T-helper 17 cell (primary cell): ENCODE results near the gene ZNRF2. TPM values are rescaled to one million over a fixed set of nuclear protein-coding genes. Genes with fewer than 3 reads are reported as not detected.
A peak's percentile ranks its signal among the peaks of the same experiment; 100 is the strongest.

Source experiments
- ATAC-seq: fragments of 150-1000 bp; cut with Tn5 transposase; 2 replicates; pipeline ENCODE4 v1.10.0; 2021; ENCODE audit warnings: mild to moderate bottlenecking, moderate library complexity
- DNase-seq, 3 donors: peaks; one replicate each; pipeline versions ENCODE4 v3.0.0 to v3.0.0-alpha.2; 2020 to 2021
- H3K9me3 ChIP-seq: one replicate; pipeline ENCODE4 v1.7.0; 2013; ENCODE audit warnings: low read length, mild to moderate bottlenecking; ENCODE audit not compliant: control insufficient read depth, poor library complexity, severe bottlenecking
- H3K27ac Mint-ChIP-seq: one replicate; pipeline ENCODE4 v1.8.0; 2022; ENCODE audit warnings: mild to moderate bottlenecking, moderate library complexity, mixed read lengths
- H3K27me3 Mint-ChIP-seq: one replicate; pipeline ENCODE4 v1.8.0; 2022; ENCODE audit warnings: mixed read lengths
- H3K36me3 Mint-ChIP-seq: one replicate; pipeline ENCODE4 v1.8.0; 2022; ENCODE audit warnings: low read depth, mixed read lengths
- H3K4me1 Mint-ChIP-seq: one replicate; pipeline ENCODE4 v1.8.0; 2022; ENCODE audit warnings: mild to moderate bottlenecking, mixed read lengths
- H3K4me3 Mint-ChIP-seq: one replicate; pipeline ENCODE4 v1.8.0; 2022; ENCODE audit warnings: mild to moderate bottlenecking, moderate library complexity, mixed read lengths
- total RNA-seq, 4 donors: library from RNA in 2 of 4; stranded (reverse) in 2 of 4; gene quantifications; one replicate each; pipeline ENCODE4 v1.2.3 and lab custom pipeline; 2022 to 2026

The ZNRF2 gene
- total RNA-seq, 2 donors from 2014 or later: 26.8 to 31.6 TPM

- DNase-seq (no peak), ATAC-seq (no peak)
- Mint-ChIP-seq H3K4me3 (no peak overlapping the region), H3K36me3 (no peaks in the 10 kb centered on the region), H3K27me3 (no peaks in the 10 kb centered on the region), H3K27ac (peak overlapping the region; percentile 97), H3K4me1 (peaks cover 41% of the 10 kb centered on the region)
- H3K9me3 ChIP-seq: no peaks in the 10 kb centered on the region
These were observed 64.8 kb downstream of the ZNRF2 start for GRCh38 chr7:30349170-30349569.

DNA sequence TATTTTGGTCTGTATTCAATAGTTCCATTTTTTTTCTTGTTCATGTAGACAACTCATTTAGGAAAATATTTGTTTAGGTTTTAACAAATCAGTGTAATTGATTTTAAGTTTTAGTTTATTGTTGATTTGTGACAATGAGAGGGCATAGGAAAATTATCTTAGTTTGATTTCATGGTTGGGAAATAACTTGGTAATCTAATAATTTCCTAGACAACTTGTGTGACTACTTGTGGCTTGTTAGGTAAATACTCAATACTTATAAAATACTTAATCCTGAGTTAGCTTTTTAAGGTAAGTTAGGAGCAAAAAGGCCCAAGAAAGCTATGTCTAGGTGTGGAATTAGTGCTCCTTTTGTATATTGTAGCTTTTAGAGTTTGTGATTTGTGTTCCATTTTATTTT is 65.4 kb downstream of the ZNRF2 start:
- no peak for DNase-seq
- Mint-ChIP-seq H3K27ac (peak overlapping the region; percentile 97), H3K4me3 (no peak overlapping the region), H3K36me3 (no peaks in the 10 kb centered on the region), H3K27me3 (no peaks in the 10 kb centered on the region), H3K4me1 (peaks cover 35% of the 10 kb centered on the region)
- no peak for ATAC-seq
- H3K9me3 ChIP-seq: no peaks in the 10 kb centered on the region

DNA sequence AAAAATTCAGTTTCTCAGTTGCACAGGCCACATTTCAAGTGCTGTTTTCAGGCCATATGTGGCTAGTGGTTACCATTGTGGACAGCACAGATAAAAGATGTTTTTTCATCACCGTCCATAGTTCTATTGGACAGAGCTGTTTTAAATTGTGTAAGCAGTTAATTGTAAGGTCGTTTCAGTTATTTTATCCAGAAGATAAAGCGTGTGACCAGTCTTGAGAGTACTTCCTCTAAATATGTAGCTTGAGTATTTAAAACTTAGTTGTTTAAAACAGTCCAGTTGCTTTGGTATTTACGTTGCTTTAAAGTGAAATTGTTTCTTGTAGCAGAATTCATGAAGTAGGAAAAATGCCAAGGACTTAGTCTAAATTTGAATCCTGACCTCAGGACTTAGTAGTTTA is 66.9 kb downstream of the ZNRF2 start:
- no peak for DNase-seq
- Mint-ChIP-seq H3K4me3 (no peak overlapping the region), H3K27ac (peak overlapping the region; percentile 16), H3K36me3 (no peaks in the 10 kb centered on the region), H3K4me1 (peaks cover 26% of the 10 kb centered on the region), H3K27me3 (no peaks in the 10 kb centered on the region)
- no peak for ATAC-seq
- no peaks in the 10 kb centered on the region for H3K9me3 ChIP-seq

- peaks cover 24% of the 10 kb centered on the region for H3K4me1 Mint-ChIP-seq
- no peaks in the 10 kb centered on the region for H3K36me3 Mint-ChIP-seq
- DNase-seq: no peak
- no peak overlapping the region for H3K4me3 Mint-ChIP-seq
- no peaks in the 10 kb centered on the region for H3K9me3 ChIP-seq
- H3K27me3 Mint-ChIP-seq: no peaks in the 10 kb centered on the region
- H3K27ac Mint-ChIP-seq: peak overlapping the region; percentile 16
- no peak for ATAC-seq
These were observed 67.3 kb downstream of the ZNRF2 start for GRCh38 chr7:30351724-30352123.

GRCh38 chr7:30352169-30352568 is 67.8 kb downstream of the ZNRF2 start:
- peak overlapping the region; percentile 4 for H3K27ac Mint-ChIP-seq
- no peaks in the 10 kb centered on the region for H3K9me3 ChIP-seq
- H3K4me3 Mint-ChIP-seq: no peak overlapping the region
- ATAC-seq (no peak), DNase-seq (no peak)
- no peaks in the 10 kb centered on the region for H3K27me3 Mint-ChIP-seq
- H3K36me3 Mint-ChIP-seq: peaks cover 3% of the 10 kb centered on the region
- H3K4me1 Mint-ChIP-seq: peaks cover 24% of the 10 kb centered on the region

DNA sequence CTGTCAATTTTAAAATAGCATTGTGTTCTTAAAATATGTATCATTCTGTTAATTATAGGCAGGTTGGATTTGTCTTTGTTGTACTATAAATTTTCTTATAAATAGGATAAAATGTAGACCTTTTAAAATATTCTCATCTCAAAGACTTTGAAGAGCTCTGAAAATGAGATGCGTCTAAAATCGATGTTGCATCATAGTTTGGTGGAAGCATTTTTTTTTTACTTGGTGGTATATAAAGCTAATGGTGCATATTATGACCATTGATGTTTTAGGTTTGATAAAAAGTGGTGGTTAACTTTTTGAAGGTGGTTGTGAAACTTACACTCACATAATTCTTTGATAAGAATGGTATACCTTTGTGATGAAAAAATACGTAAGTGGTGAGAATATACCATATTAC is 69.1 kb downstream of the ZNRF2 start:
- DNase-seq: no peak
- H3K27me3 Mint-ChIP-seq: no peaks in the 10 kb centered on the region
- H3K36me3 Mint-ChIP-seq: peaks cover 3% of the 10 kb centered on the region
- H3K9me3 ChIP-seq: no peaks in the 10 kb centered on the region
- H3K4me3 Mint-ChIP-seq: no peak overlapping the region
- H3K4me1 Mint-ChIP-seq: peaks cover 14% of the 10 kb centered on the region
- ATAC-seq: no peak
- peak overlapping the region; percentile 54 for H3K27ac Mint-ChIP-seq

GRCh38 chr7:30353932-30354607 is 69.7 kb downstream of the ZNRF2 start:
- H3K9me3 ChIP-seq: no peaks in the 10 kb centered on the region
- H3K4me3 Mint-ChIP-seq: no peak overlapping the region
- no peak for ATAC-seq
- peaks cover 14% of the 10 kb centered on the region for H3K4me1 Mint-ChIP-seq
- no peak for DNase-seq
- peaks cover 3% of the 10 kb centered on the region for H3K36me3 Mint-ChIP-seq
- no peaks in the 10 kb centered on the region for H3K27me3 Mint-ChIP-seq
- H3K27ac Mint-ChIP-seq: peak overlapping the region; percentile 54

DNA sequence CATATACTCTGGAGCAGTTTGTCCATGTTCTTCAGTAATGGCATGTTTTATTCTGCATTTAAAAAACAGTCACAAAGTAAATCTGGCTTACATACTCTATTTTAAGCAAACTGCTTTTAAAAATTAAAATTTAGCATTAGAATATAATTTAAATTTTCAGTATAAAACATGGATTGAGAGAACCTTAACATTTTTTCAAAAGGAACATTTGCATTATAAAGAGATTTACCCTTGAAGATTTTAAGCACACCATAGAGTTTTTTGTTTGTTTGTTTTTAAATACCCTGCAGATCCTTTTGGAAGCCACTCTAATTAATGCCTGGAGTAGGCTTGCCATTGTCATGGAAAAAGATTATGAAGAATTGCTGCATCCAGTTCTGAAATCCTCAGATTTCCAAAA is 70.4 kb downstream of the ZNRF2 start:
- H3K36me3 Mint-ChIP-seq: peaks cover 3% of the 10 kb centered on the region
- DNase-seq (no peak), ATAC-seq (no peak)
- no peak overlapping the region for H3K4me3 Mint-ChIP-seq
- no peaks in the 10 kb centered on the region for H3K27me3 Mint-ChIP-seq
- no peaks in the 10 kb centered on the region for H3K9me3 ChIP-seq
- no peak overlapping the region for H3K27ac Mint-ChIP-seq
- peaks cover 9% of the 10 kb centered on the region for H3K4me1 Mint-ChIP-seq

DNA sequence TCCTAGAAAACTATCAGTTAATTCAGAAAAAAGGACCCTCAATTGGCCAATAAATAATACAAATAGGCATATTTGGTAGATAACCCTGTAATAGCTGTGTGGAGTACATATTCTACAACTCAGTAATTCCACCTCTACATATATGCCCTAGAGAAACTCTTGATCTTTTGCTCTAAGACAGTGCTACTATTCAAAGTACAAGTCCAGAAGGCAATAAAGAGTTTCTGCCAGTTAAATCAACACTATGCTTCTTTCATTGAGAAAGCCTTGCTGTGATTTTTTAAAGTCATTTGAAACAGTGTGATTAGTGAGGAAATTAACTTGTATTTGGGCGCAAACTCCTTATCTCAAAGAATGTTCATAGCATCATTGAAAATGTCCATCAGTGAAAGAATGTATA is 75.6 kb downstream of the ZNRF2 start:
- Mint-ChIP-seq H3K4me1 (peaks cover 10% of the 10 kb centered on the region), H3K4me3 (no peak overlapping the region), H3K27ac (no peak overlapping the region), H3K36me3 (peaks cover 3% of the 10 kb centered on the region), H3K27me3 (no peaks in the 10 kb centered on the region)
- DNase-seq: no peak
- no peak for ATAC-seq
- H3K9me3 ChIP-seq: no peaks in the 10 kb centered on the region

DNA sequence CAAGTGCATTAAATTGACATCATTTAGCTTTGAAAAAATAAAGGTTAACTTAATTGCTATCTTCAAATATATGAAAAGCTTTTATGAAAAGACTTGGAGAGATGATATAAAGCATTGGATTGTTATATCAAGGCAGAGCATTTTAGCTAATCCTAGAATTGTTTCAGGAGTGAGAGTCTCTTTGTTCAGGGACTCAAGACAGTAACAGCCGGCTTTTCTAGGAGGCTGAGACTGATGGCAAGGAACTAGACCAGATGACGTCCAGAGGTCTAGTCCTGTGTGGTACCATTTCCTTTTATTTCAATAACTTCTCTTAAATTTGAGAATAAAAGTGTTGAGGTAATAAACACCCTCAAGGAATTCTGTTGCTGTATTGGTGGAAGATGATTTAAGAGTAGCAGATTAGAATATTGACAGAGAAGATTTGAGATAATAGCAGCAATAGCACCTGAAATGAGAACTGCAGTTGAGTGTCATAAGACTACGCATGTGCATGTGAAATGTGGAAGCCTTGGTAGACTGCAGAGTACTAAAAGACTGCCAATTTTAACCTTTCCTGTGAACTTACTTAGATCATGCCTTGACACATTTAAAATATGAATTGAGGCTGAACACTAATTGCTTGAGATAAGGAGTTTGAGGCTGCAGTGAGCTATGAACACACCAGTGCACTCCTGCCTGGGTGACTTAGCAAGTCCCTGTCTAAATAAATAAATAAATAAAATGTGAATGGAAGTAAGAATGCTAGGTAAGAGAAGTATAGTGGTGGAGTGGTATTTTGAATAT is 79.6 kb downstream of the ZNRF2 start:
- Mint-ChIP-seq H3K4me3 (no peak overlapping the region), H3K4me1 (peaks cover 3% of the 10 kb centered on the region), H3K27ac (no peak overlapping the region), H3K27me3 (no peaks in the 10 kb centered on the region), H3K36me3 (no peaks in the 10 kb centered on the region)
- ATAC-seq (no peak), DNase-seq (no peak)
- no peaks in the 10 kb centered on the region for H3K9me3 ChIP-seq

GRCh38 chr7:30364773-30365172 is 80.4 kb downstream of the ZNRF2 start:
- no peak for ATAC-seq
- Mint-ChIP-seq H3K4me3 (no peak overlapping the region), H3K36me3 (no peaks in the 10 kb centered on the region), H3K4me1 (peaks cover 3% of the 10 kb centered on the region), H3K27ac (no peak overlapping the region), H3K27me3 (no peaks in the 10 kb centered on the region)
- DNase-seq: no peak
- H3K9me3 ChIP-seq: no peaks in the 10 kb centered on the region

- DNase-seq (no peak), ATAC-seq (no peak)
- Mint-ChIP-seq H3K4me1 (peaks cover 3% of the 10 kb centered on the region), H3K36me3 (no peaks in the 10 kb centered on the region), H3K4me3 (no peak overlapping the region), H3K27me3 (no peaks in the 10 kb centered on the region), H3K27ac (no peak overlapping the region)
- no peaks in the 10 kb centered on the region for H3K9me3 ChIP-seq
These were observed 81.2 kb downstream of the ZNRF2 start for GRCh38 chr7:30365621-30366020.

DNA sequence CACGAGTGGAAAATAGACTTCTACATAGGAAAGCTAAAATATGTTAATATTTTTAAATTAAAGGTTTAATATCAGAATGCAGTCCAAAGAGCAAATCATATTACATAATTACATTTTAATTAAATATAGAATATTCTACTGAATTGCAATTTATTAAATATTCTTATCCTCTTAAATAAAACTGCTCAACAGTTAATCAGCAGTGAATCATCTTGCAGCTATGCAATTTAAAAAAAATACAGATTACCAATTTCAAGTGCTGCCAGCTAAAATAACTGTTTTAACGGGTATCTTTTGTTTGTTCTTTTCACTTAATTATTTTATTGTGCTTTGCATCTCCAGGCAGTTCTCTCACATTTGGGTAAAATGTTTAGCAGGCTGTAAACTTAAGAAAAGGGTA is 82.2 kb downstream of the ZNRF2 start:
- H3K9me3 ChIP-seq: no peaks in the 10 kb centered on the region
- H3K27ac Mint-ChIP-seq: no peak overlapping the region
- H3K27me3 Mint-ChIP-seq: no peaks in the 10 kb centered on the region
- H3K36me3 Mint-ChIP-seq: no peaks in the 10 kb centered on the region
- no peak for ATAC-seq
- H3K4me1 Mint-ChIP-seq: peaks cover 3% of the 10 kb centered on the region
- H3K4me3 Mint-ChIP-seq: no peak overlapping the region
- DNase-seq: no peak

- Mint-ChIP-seq H3K27me3 (no peaks in the 10 kb centered on the region), H3K36me3 (no peaks in the 10 kb centered on the region), H3K27ac (no peak overlapping the region), H3K4me3 (no peak overlapping the region), H3K4me1 (peaks cover 3% of the 10 kb centered on the region)
- H3K9me3 ChIP-seq: no peaks in the 10 kb centered on the region
- DNase-seq: no peak
- ATAC-seq: no peak
These were observed 83.2 kb downstream of the ZNRF2 start for GRCh38 chr7:30367561-30367960.
